NB4 (cell line): ENCODE measurements around the gene TNFRSF14.

Experiments
- POLR2A ChIP-seq: IDR thresholded peaks from 2 replicates; pipeline ENCODE4 v1.6.1; 2011; ENCODE audit warnings: mild to moderate bottlenecking; ENCODE audit not compliant: insufficient read length; ENCODE audit errors: extremely low read depth
- TF ChIP-seq, protein P1 (sequence below): IDR thresholded peaks from one replicate; pipeline ENCODE4 v1.5.1; 2012; ENCODE audit warnings: low read depth, low read length

- TF ChIP-seq, protein P1, sequence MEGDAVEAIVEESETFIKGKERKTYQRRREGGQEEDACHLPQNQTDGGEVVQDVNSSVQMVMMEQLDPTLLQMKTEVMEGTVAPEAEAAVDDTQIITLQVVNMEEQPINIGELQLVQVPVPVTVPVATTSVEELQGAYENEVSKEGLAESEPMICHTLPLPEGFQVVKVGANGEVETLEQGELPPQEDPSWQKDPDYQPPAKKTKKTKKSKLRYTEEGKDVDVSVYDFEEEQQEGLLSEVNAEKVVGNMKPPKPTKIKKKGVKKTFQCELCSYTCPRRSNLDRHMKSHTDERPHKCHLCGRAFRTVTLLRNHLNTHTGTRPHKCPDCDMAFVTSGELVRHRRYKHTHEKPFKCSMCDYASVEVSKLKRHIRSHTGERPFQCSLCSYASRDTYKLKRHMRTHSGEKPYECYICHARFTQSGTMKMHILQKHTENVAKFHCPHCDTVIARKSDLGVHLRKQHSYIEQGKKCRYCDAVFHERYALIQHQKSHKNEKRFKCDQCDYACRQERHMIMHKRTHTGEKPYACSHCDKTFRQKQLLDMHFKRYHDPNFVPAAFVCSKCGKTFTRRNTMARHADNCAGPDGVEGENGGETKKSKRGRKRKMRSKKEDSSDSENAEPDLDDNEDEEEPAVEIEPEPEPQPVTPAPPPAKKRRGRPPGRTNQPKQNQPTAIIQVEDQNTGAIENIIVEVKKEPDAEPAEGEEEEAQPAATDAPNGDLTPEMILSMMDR: no peak
- peak; percentile 80 for TF ChIP-seq POLR2A
Observed at GRCh38 chr1:2525920-2526823, 30.0 kb upstream of the TNFRSF14 start, which contains the start of gene PANK4.
